DOHH2 (cell line): Measurements from ENCODE around the gene GNPTAB.

Experiments used
- H3F3A ChIP-seq: fragments of 200-600 bp; sonication (generic), shearing (Covaris generic); 2 replicates; pipeline ENCODE4 v1.6.0; 2016; ENCODE audit warnings: antibody characterized with exemption, mild to moderate bottlenecking; ENCODE audit not compliant: control insufficient read depth, insufficient read depth
- H3K27ac ChIP-seq: fragments of 200-600 bp; sonication (generic); 2 replicates; pipeline ENCODE4 v1.5.1; 2014; ENCODE audit warnings: low read depth, mild to moderate bottlenecking, low read length, moderate library complexity
- H3K27me3 ChIP-seq: fragments of 200-600 bp; sonication (generic); 2 replicates; pipeline ENCODE4 v1.6.1; 2014; ENCODE audit warnings: mild to moderate bottlenecking, low read length, mixed read lengths; ENCODE audit not compliant: control insufficient read depth
- H3K36me3 ChIP-seq: fragments of 200-600 bp; sonication (generic); 2 replicates; pipeline ENCODE4 v1.6.1; 2014; ENCODE audit warnings: mild to moderate bottlenecking, low read length, moderate library complexity, mixed read lengths; ENCODE audit not compliant: control insufficient read depth
- H3K4me1 ChIP-seq: fragments of 200-600 bp; sonication (generic); 2 replicates; pipeline ENCODE4 v1.6.1; 2014; ENCODE audit warnings: mild to moderate bottlenecking, low read length, mixed read lengths; ENCODE audit not compliant: control insufficient read depth
- H3K4me2 ChIP-seq: fragments of 200-600 bp; sonication (generic); 2 replicates; pipeline ENCODE4 v1.6.0; 2014; ENCODE audit warnings: mild to moderate bottlenecking, low read length, moderate library complexity
- H3K4me3 ChIP-seq: fragments of 200-600 bp; sonication (generic); 2 replicates; pipeline ENCODE4 v1.5.1; 2014; ENCODE audit warnings: mild to moderate bottlenecking, low read length, mixed read lengths
- H3K79me2 ChIP-seq: fragments of 200-600 bp; sonication (generic); 2 replicates; pipeline ENCODE4 v1.6.1; 2014; ENCODE audit warnings: mild to moderate bottlenecking, low read length, mixed read lengths; ENCODE audit not compliant: control insufficient read depth
- H3K9me2 ChIP-seq: fragments of 200-600 bp; sonication (generic); replicated peaks from 2 replicates; pipeline ENCODE4 v1.6.1; 2014; ENCODE audit warnings: mild to moderate bottlenecking, low read length, mixed read lengths; ENCODE audit not compliant: control insufficient read depth
- H3K9me3 ChIP-seq: fragments of 200-600 bp; sonication (generic); 2 replicates; pipeline ENCODE4 v1.6.1; 2014; ENCODE audit warnings: antibody characterized with exemption, low read length, mixed read lengths; ENCODE audit not compliant: control insufficient read depth, insufficient read depth
- H4K20me1 ChIP-seq: fragments of 200-600 bp; sonication (generic); 2 replicates; pipeline ENCODE4 v1.6.0; 2014; ENCODE audit warnings: low read depth, mild to moderate bottlenecking, antibody characterized with exemption, low read length, moderate library complexity; ENCODE audit not compliant: control insufficient read depth, insufficient read depth
- EZH2phosphoT487 ChIP-seq: fragments of 200-600 bp; sonication (generic); IDR thresholded peaks from 2 replicates; pipeline ENCODE4 v1.6.1; 2017; ENCODE audit warnings: borderline replicate concordance, mild to moderate bottlenecking, antibody characterized with exemption, low read length, moderate library complexity, mixed read lengths
- TF ChIP-seq, protein P1 (sequence below): fragments of 200-600 bp; sonication (generic); IDR thresholded peaks from one replicate; pipeline ENCODE4 v1.5.1; 2014; ENCODE audit warnings: antibody characterized with exemption, mild to moderate bottlenecking, low read depth, low read length; ENCODE audit not compliant: poor library complexity, severe bottlenecking

The GNPTAB gene

DNA sequence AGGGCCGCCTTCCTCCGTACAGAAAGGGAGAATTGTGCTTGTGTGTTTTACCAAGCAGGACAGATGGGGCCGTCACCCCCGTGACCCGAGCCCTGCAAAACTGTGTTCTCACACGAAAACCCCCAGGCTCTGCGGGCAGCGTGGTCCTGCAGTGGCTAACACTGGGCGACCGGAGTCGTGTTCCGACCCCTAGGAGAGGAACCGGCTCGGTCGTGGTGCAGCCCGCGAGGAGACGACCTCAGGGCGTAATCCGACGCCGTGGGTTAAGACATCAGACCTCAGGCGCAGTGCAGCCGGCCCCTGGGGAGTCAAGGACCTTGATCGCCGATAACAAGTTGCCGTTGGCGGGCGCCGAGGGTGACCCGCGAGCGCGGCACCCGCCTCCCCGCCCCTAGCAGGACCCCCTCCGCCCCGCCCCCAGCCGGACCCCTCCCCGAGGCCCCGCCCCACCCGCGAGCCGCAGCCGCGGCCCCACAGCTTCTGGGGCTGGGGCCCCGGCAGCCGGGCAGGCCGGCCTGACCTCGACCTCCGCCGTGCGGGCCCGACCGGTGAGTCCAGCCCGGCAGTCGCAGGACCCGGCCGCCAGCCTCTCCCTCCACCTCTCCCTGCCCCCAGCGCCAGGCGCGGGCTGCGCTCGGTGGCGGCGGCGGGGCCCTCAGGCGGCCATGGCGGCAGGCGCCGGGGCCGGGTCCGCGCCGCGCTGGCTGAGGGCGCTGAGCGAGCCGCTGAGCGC lies 133.4 kb downstream of the GNPTAB start, which contains the start of gene CHPT1:
Gene CHPT1, plus strand, starts transcription at position 444 of the 733 bp plus-strand sequence. Its CDS starts 222 bp downstream, at position 666.
- H3K36me3 ChIP-seq: peaks cover 11% of the 10 kb centered on the region
- peaks cover 44% of the 10 kb centered on the region for H3K4me1 ChIP-seq
- TF ChIP-seq, protein P1, sequence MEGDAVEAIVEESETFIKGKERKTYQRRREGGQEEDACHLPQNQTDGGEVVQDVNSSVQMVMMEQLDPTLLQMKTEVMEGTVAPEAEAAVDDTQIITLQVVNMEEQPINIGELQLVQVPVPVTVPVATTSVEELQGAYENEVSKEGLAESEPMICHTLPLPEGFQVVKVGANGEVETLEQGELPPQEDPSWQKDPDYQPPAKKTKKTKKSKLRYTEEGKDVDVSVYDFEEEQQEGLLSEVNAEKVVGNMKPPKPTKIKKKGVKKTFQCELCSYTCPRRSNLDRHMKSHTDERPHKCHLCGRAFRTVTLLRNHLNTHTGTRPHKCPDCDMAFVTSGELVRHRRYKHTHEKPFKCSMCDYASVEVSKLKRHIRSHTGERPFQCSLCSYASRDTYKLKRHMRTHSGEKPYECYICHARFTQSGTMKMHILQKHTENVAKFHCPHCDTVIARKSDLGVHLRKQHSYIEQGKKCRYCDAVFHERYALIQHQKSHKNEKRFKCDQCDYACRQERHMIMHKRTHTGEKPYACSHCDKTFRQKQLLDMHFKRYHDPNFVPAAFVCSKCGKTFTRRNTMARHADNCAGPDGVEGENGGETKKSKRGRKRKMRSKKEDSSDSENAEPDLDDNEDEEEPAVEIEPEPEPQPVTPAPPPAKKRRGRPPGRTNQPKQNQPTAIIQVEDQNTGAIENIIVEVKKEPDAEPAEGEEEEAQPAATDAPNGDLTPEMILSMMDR: no peak
- no peak for TF ChIP-seq EZH2phosphoT487
- H3K27ac ChIP-seq: peak within 1 kb of the TSS; percentile 1; the same call in 1 of the 2 replicates
- no peaks in the 10 kb centered on the region for H4K20me1 ChIP-seq
- no peaks in the 10 kb centered on the region for H3K27me3 ChIP-seq
- peak within 1 kb of the TSS; percentile 79 for H3K4me2 ChIP-seq
- H3K9me2 ChIP-seq: no peaks in the 10 kb centered on the region
- no peaks in the 10 kb centered on the region for H3K9me3 ChIP-seq
- H3K4me3 ChIP-seq: peak within 1 kb of the TSS; percentile 85
- peaks cover 44% of the 10 kb centered on the region for H3K79me2 ChIP-seq
- H3F3A ChIP-seq: no peaks in the 10 kb centered on the region

DNA sequence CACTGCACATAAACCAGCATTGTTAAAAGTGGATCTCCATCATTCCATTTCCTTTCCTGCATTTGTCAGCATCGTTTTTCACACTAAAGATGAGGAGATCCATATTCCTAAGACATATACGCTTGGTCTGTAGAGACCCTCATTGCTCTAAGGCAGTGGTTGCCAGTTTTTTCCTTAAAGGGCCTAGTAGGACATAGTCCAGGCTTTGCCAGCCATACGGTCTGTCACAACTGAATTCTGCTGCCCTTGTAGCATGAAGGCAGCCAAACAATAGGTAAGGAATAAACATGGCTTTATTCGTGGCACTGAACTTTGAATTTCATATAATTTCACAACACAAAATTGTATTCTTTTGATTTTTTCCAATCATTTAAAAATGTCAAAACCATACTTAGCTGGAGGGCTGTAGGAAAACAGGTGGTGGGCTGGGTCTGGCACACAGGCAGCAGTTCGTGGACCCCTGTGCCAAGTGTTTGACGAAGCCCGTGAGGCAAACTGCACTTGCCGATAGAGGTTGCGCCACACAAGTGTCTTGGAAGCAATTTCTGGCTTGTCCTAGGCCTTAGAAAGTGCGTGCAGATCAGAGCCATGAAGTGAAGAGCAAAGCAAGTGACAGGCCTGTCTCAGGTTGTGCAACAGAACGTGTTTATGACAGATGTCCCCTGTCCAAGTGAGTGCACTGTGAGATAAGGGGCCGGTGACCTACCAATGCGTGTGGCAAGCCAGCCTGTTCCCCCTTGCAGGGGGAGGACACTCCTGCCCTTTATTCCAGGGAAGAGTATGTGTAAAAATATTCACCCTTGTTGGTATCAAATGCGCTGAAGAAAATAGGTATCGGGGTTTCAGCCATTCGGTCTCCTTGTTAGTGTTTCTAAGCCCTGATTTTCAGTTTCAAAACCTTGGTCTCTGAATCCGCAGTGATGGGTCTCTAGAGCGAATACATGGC lies 134.2 kb downstream of the GNPTAB start:
- H3K4me3 ChIP-seq: peak overlapping the region; percentile 85

DNA sequence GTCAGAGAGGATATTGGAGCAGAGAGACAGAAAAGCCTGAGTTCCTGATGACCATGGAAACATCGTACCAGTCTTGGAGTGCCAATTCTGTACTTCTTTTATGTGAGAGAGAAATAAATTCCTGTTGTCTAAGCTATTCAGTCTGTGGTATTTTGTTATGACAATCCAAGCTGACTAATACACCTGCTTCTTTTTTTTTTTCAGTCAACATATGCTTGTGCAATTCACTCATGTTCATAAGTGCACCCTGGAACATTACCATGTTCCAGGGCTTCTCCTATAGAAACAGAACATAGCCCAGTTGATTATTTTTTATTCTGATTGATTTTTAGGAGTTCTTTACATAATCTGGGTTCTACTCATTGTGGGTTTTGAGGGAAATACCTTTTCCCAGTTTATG lies 135.1 kb downstream of the GNPTAB start:
- Histone ChIP-seq H3K4me3 (no peak overlapping the region), H3K27me3 (no peaks in the 10 kb centered on the region), H3F3A (no peaks in the 10 kb centered on the region), H3K79me2 (peaks cover 28% of the 10 kb centered on the region), H3K36me3 (peaks cover 6% of the 10 kb centered on the region), H3K27ac (no peak overlapping the region), H4K20me1 (no peaks in the 10 kb centered on the region), H3K4me1 (peaks cover 42% of the 10 kb centered on the region), H3K9me2 (no peaks in the 10 kb centered on the region), H3K4me2 (no peak overlapping the region), H3K9me3 (no peaks in the 10 kb centered on the region)
- TF ChIP-seq, protein P1: no peak
- TF ChIP-seq EZH2phosphoT487: no peak

More for the DNA sequence above, 134.2 kb downstream of the GNPTAB start:
- Histone ChIP-seq H3K4me1 (peaks cover 46% of the 10 kb centered on the region), H3K27ac (no peak overlapping the region), H4K20me1 (no peaks in the 10 kb centered on the region), H3K9me2 (no peaks in the 10 kb centered on the region), H3K27me3 (no peaks in the 10 kb centered on the region), H3K79me2 (peaks cover 37% of the 10 kb centered on the region), H3K9me3 (no peaks in the 10 kb centered on the region), H3K4me2 (peak overlapping the region; percentile 79), H3F3A (no peaks in the 10 kb centered on the region), H3K36me3 (peaks cover 8% of the 10 kb centered on the region)
- TF ChIP-seq, protein P1: no peak
- no peak for TF ChIP-seq EZH2phosphoT487
